HT-29 (cell line): ENCODE measurements around the gene TRAF5. TPM values are rescaled to one million over a fixed set of nuclear protein-coding genes. Genes with fewer than 3 reads are reported as not detected.

Experiments used
- DNase-seq: peaks from one replicate; pipeline ENCODE4 v3.0.0-alpha.2; 2015; ENCODE audit warnings: low spot score
- total RNA-seq: library from RNA; depleted of rRNA; stranded (reverse); fragments of >200 nt; shearing (Covaris generic); gene quantifications from 2 replicates; pipeline ENCODE4 v1.2.3, GENCODE V29; 2014

The TRAF5 gene
- total RNA-seq, 1 experiment from 2014 or later = 9.4 TPM

DNA sequence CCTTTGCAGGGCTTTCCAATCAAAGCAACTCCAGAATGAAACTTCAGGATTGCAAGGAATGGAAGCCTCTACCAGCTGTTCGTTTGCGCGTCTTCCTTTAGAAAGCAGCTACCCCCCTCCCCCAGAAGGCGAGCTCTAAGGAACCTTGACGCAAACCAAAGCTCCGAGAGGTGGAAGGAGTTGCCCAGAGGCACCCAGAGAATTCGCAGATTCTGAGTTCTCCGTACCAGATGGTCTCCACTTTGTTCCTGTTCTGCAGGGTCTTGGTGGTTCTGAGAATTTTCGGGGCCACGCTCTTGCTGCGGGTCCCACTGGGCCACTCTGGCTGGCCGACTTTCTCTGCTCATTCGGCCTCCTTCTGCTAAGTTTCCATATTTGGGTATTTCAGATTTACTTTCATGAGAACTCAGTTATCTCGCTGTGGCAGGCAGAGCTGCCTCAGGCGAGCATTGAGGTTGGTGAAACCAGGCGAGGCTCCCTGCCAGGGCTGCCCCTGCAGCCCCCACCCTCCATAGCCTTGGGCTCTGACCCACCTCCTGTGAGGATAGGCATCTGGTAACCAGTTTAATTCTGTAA lies 801 bp downstream of the TRAF5 start:
- no peak for DNase-seq

GRCh38 chr1:211328084-211328694 lies 1.6 kb downstream of the TRAF5 start:
- no peak for DNase-seq

DNA sequence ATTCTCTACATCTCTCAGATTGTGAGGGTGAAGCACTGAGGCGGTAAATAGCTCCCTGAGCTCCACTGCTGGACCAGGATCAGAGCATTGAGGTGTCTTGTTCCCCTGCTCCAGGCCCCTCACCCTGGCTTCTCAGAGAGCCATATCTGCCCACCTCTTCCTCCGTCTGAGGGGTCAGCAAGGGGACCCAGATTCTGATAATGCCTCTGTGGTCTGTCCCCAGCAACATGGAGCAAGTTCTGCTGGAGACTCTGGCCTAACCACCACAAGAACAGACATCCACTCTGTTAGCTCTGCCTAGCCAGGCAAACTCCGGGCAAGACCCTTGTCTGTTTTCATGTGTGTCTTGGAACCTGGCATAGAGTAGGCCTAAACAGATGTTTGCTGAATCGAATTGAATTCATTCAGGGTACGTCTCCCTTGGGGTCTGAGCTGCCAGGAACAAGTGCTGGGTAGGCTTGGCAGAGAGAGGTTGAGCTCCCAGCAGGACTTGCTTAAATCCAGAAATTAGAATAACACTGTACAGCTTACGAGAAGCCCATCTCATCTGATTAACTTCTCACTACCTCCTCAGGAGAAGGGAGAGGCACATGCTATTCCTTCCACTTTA lies 2.3 kb downstream of the TRAF5 start:
- DNase-seq = no peak

DNA sequence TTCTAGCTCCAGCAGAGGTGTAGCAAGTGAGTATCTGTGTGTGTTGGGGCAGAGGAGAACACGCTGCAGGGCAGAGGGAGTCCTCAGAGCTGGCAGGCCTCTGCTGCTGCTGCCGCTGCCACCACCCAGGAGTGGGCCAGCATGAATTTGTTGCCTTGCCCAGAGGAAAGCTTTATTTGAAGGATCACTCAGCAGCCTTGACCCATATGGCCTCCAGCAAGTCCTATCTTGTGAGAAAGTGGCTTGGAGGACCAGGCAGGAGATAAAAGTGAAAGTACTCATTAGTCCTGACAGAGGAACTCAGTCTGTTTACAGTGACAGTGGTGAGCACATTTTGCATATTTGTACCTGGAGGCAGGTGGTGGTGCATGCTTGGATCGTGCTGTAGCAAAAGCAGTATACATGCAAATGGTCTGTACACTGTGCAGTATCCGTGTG lies 3.1 kb downstream of the TRAF5 start:
- DNase-seq = no peak

DNA sequence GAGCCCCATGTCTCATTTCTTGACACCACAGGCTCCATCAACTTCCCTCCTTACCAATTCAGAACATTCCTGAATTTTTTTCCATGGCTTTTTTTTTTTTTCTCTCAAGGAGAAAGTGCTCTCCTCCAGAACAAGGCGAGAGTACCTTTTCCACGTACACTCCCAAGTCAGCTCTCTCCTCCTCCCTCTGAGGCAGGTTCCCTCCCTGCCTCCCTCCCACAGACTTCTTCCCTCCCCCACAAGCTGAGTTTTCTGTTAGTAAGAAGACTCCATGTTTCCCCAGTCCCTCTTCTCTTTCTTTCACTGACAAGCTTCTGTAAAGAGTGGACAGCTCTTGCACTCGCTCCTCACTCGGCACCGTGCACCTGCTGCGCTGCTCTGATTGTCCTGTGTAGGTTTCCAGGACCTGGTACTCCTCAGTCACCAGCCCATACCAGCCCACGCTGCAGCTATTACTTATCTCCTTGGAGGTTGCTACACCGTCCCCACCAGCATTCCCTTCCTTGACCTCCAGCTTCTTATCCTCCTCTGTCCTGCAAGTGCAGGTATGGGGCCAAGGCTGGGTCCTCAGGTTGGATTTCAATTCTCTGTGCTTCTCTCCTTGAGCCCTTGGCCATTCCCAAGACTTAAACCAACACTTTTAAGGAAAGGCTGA lies 3.8 kb downstream of the TRAF5 start:
- no peak for DNase-seq

DNA sequence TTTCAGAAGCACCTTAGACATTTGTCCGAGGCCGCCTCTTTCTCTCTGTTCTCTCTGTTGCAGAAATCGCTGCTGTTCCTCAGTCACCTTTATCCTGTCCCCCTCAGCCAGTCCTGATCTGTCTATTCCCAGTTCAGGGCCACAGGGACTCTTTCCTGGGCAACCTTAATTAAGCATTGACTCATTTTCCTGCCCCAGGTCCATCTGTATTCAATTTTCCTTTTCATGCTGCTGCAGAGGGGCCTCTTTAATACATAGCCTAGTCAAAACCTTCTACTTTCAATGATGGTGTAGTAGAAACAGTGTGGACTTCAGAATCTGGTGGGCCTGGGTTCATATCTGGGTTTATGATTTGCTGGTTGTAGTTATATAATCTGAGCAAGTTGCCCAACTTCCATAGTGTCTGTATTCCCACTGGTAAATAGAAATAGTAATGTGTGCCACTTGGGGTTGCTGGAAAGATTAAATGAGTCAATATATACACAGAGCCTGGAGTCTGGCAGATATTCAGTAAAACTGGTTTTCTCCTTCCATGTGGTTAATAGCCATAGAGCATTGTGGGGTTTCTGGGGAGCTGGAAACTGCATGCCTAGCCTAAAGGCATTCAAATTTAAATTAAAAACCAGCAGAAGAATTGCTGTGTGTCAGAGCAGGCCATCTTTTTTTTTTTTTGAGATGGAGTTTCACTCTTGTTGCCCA lies 4.5 kb downstream of the TRAF5 start:
- no peak for DNase-seq

DNA sequence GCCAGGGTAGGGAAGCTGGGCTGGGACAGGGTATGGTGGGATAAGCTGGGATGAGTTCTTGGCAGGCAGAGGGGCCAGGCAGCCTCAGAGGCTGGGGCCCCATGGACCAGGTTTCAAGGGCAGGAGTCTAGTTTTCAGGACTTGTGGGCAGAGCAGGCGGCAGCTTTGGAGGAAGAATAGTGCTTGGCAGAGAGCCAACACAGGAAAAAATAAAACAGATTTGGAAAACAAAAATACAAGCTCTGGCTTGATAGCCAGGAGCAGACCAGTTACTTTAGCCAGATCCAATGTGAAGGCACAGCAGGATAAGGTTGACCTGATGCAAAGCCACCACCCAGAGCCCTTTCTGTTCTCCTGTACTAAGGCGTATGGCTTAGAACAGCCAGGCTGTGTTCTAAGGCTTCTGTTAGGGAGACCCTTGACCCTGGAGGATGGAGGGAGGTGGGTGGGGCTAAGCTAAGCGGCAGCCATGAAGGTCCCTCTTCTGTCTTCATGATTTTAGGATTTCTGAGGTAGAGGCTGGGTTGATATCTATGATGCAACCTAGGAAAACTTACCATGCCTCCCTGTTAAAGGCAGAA lies 5.5 kb downstream of the TRAF5 start:
- DNase-seq = no peak

DNA sequence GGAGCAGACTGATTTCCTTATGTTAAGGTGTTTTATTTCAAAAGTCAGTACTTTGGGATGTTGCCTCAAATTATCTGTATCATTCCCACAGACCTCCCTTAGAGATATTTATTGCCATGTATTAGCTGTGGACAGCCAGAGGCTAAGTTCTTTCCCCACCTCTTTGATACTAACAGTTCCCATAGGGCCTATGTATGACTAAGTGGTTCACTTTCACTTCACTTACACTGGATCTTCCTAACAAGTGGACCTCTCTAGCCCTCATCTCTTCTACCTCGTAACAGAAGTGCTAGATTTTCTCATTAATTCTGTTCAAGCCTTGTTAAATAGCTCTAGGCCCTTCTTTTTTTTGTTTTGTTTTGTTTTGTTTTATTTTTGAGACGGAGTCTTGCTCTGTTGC lies 6.2 kb downstream of the TRAF5 start:
- no peak for DNase-seq

DNA sequence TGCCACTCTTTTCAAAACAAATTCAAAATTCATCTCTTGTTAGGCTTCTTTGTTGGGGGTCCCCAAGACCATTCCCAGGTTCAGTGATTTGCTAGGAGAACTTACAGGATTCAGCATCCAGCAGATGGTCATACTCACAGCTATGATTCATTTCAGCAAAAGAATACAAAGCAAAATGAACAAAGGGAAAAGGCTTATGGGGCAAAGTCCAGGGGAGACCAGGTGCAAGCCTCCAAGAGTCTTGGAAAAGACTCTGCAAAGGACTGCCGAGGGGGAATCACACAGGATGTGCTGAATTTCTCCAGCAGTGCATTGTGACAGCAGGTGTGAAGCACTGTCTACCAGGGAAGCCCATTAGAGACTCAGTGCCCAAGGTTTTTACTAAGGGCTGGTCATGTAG lies 7.3 kb downstream of the TRAF5 start:
- peak; percentile 73 for DNase-seq

- no peak for DNase-seq
These were observed 8.4 kb downstream of the TRAF5 start for GRCh38 chr1:211334986-211335385.

- no peak for DNase-seq
These were observed 9.0 kb downstream of the TRAF5 start for GRCh38 chr1:211335522-211336157.

GRCh38 chr1:211336161-211336560 lies 9.5 kb downstream of the TRAF5 start:
- peak; percentile 40 for DNase-seq

DNA sequence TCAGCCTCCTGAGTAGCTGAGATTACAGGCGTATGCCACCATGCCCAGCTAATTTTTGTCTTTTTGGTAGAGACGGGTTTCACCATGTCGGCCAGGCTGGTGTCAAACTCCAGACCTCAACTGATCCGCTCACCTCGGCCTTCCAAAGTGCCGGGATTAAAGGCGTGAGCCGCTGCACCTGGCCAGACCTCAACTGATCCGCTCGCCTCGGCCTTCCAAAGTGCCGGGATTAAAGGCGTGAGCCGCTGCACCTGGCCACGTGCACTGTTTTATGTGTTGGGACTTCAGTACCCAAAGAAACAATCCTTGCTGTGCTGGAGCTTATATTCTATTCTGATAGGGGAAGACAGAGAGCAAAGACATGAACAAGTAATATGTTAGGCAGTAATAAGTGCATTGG lies 10.1 kb downstream of the TRAF5 start:
- no peak for DNase-seq

GRCh38 chr1:211337430-211338223 lies 11.0 kb downstream of the TRAF5 start:
- no peak for DNase-seq

- DNase-seq = no peak
These were observed 11.6 kb downstream of the TRAF5 start for GRCh38 chr1:211338224-211338620.

- DNase-seq = no peak
These were observed 13.0 kb downstream of the TRAF5 start for GRCh38 chr1:211339631-211340041.

- no peak for DNase-seq
These were observed 14.2 kb downstream of the TRAF5 start for GRCh38 chr1:211340622-211341507.

GRCh38 chr1:211341999-211342398 lies 15.4 kb downstream of the TRAF5 start:
- DNase-seq = no peak

- no peak for DNase-seq
These were observed 17.0 kb downstream of the TRAF5 start for GRCh38 chr1:211343607-211344006.
